K562 (cell line): Measurements from ENCODE around the gene ULK1. TPM values are rescaled to one million over a fixed set of nuclear protein-coding genes. Genes with fewer than 3 reads are reported as not detected.

Source experiments
- ATAC-seq: fragments of 200-7000 bp; cut with Tn5 transposase; 3 replicates; pipeline ENCODE4 v1.9.1; 2020; ENCODE audit warnings: moderate library complexity
- BruUV-seq: library from RNA; stranded (reverse); fragments of 400-500 nt; replicated peaks from 2 replicates; lab custom pipeline; 2021; lab: Mats Ljungman, UMichigan
- CTCF ChIA-PET: fragments of 300-600 bp; formaldehyde crosslinking; extraction: SDS; loops from one replicate; lab custom pipeline; 2021; ENCODE audit warnings: low intra/inter-chr PET ratio; lab: Yijun Ruan, JAX
- POLR2A ChIA-PET: fragments of 300-600, 350-650 bp; sonication (Branson Sonifier 250); formaldehyde crosslinking; extraction: SDS; loops from one replicate; lab custom pipeline; 2021; ENCODE audit warnings: antibody characterized with exemption, inconsistent platforms; lab: Yijun Ruan, JAX
- DNase-seq, 4 experiments: peaks; one replicate each; pipeline versions ENCODE4 v3.0.0 to v3.0.0-alpha.2; 2011 to 2018; ENCODE audit warnings: low spot score in 3 of 4, mixed read lengths in 3 of 4; ENCODE audit errors: extremely low read depth in 1 of 4
- FAIRE-seq: peaks from 2 replicates; lab custom pipeline; 2011; peaks lifted over from hg19 to GRCh38; lab: Jason Lieb, UNC
- H2AFZ ChIP-seq: 2 replicates; pipeline ENCODE4 v1.6.0; 2011; ENCODE audit warnings: low read depth, low read length, control low read depth, inconsistent platforms
- H3K27ac ChIP-seq: fragments of 200-600 bp; 3 replicates; pipeline ENCODE4 v1.8.0; 2011; ENCODE audit warnings: low read depth, mild to moderate bottlenecking, control low read depth, inconsistent platforms, low read length, moderate library complexity, mixed read lengths; ENCODE audit errors: extremely low read depth
- H3K27me3 ChIP-seq, 2 experiments: fragments of 300-600 bp in 1 of 2; 2 replicates in 1 of 2; 3 replicates in 1 of 2; pipeline versions ENCODE4 v1.6.0 to v1.8.0; 2011; ENCODE audit warnings: inconsistent platforms in 2 of 2, low read length in 2 of 2, mild to moderate bottlenecking in 1 of 2, mixed read lengths in 1 of 2, moderate library complexity in 1 of 2; ENCODE audit not compliant: control insufficient read depth in 2 of 2, insufficient read depth in 2 of 2
- H3K36me3 ChIP-seq: fragments of 300-600 bp; 3 replicates; pipeline ENCODE4 v1.8.0; 2011; ENCODE audit warnings: mild to moderate bottlenecking, low read length, inconsistent platforms; ENCODE audit not compliant: control insufficient read depth, insufficient read depth
- H3K4me1 ChIP-seq, 2 experiments: fragments of 200-600 bp in 1 of 2; replicated peaks in 1 of 2; 2 replicates in 1 of 2; 3 replicates in 1 of 2; pipeline versions ENCODE4 v1.5.1 to v1.8.0; 2011; ENCODE audit warnings: inconsistent platforms in 2 of 2, low read length in 2 of 2, mild to moderate bottlenecking in 1 of 2, mixed read lengths in 1 of 2, moderate library complexity in 1 of 2; ENCODE audit not compliant: control insufficient read depth in 2 of 2, insufficient read depth in 2 of 2
- H3K4me2 ChIP-seq: 2 replicates; pipeline ENCODE4 v1.6.1; 2011; ENCODE audit warnings: low read length, control low read depth, inconsistent platforms, mixed read lengths; ENCODE audit not compliant: insufficient read depth
- H3K4me3 ChIP-seq: fragments of 200-600 bp; sonication (generic), shearing (Covaris generic); 2 replicates; pipeline ENCODE4 v1.5.1; 2016; ENCODE audit warnings: control low read depth, inconsistent platforms
- H3K79me2 ChIP-seq: fragments of 200-600 bp; 3 replicates; pipeline ENCODE4 v1.8.0; 2011; ENCODE audit warnings: low read length, inconsistent platforms; ENCODE audit not compliant: control insufficient read depth, insufficient read depth
- H3K9ac ChIP-seq, 2 experiments: 2 replicates each; pipeline versions ENCODE4 v1.6.0 to v1.6.1; 2011; ENCODE audit warnings: low read depth in 2 of 2, low read length in 2 of 2, control low read depth in 1 of 2, inconsistent platforms in 1 of 2, mild to moderate bottlenecking in 1 of 2, mixed read lengths in 1 of 2; ENCODE audit not compliant: insufficient read depth in 1 of 2
- H3K9me1 ChIP-seq: one replicate; pipeline ENCODE4 v1.6.0; 2011; ENCODE audit warnings: inconsistent platforms, mild to moderate bottlenecking, low read length, moderate library complexity; ENCODE audit not compliant: control insufficient read depth, insufficient read depth
- H3K9me3 ChIP-seq: replicated peaks from 2 replicates; pipeline ENCODE4 v1.5.1; 2011; ENCODE audit warnings: low read depth, low read length, inconsistent platforms; ENCODE audit not compliant: control insufficient read depth, insufficient read depth
- H4K20me1 ChIP-seq: replicated peaks from 2 replicates; pipeline ENCODE4 v1.6.1; 2011; ENCODE audit warnings: low read length, inconsistent platforms, mixed read lengths; ENCODE audit not compliant: control insufficient read depth, insufficient read depth
- BACH1 ChIP-seq: fragments of 200-800 bp; sonication (Bioruptor generic); IDR thresholded peaks from 2 replicates; pipeline ENCODE4 v1.6.1; 2016; ENCODE audit warnings: missing genetic modification characterization, missing compliant biosample characterization
- RAD51 ChIP-seq: fragments of 450-650 bp; IDR thresholded peaks from 2 replicates; pipeline ENCODE4 v1.7.1; 2016; ENCODE audit warnings: low read depth, mild to moderate bottlenecking, borderline replicate concordance
- TCF7L2 ChIP-seq: fragments of 150-350 bp; IDR thresholded peaks from 2 replicates; pipeline ENCODE4 v1.6.1; 2016; ENCODE audit warnings: low read depth, mild to moderate bottlenecking, low read length, moderate library complexity
- ZNF121 ChIP-seq: sonication (generic); formaldehyde crosslinking; conservative IDR thresholded peaks from 2 replicates; pipeline ENCODE4 v1.8.0; 2022; ENCODE audit warnings: missing genetic modification reagents
- ZNF561 ChIP-seq: fragments of 450-650 bp; formaldehyde crosslinking; conservative IDR thresholded peaks from 2 replicates; pipeline ENCODE4 v1.4.0; 2020; ENCODE audit warnings: mild to moderate bottlenecking, moderate library complexity
- WGBS: fragments of 100-300 bp; shearing (Covaris generic); methylation state at CpG from one replicate; pipeline ENCODE4 v1.1.6; 2016; ENCODE audit warnings: low coverage, mixed read lengths; ENCODE audit not compliant: insufficient coverage; ENCODE audit errors: missing lambda C conversion rate; 5-methylcytosine and 5-hydroxymethylcytosine counted together
- in situ Hi-C: fragments of 300-500 bp; cut with MboI; formaldehyde crosslinking; loops from 4 replicates; pipeline ENCODE4 v1.15.0; 2018; ENCODE audit warnings: inconsistent platforms, mixed read lengths
- intact Hi-C: fragments of 100-400 bp; cut with micrococcal nuclease; formaldehyde crosslinking; loops from 2 replicates; pipeline ENCODE4 v1.14.2; 2022
- polyA plus RNA-seq, 8 experiments: library from polyadenylated mRNA; depleted of rRNA in 4 of 8; stranded (reverse) in 5 of 8; unstranded in 3 of 8; fragments of >200 nt; fragmentation: Nextera tagmentation in 2 of 8; fragmentation: Illumina TruSeq in 1 of 8; extraction: Ambion mirVana in 2 of 8; extraction: Trizol in 1 of 8; gene quantifications; 2 replicates each; pipeline versions ENCODE4 v1.2.1 to v1.2.3, GENCODE V29; 2011 to 2014; ENCODE audit warnings: inconsistent platforms in 1 of 8, missing spikeins in 1 of 8
- total RNA-seq, 7 experiments: library from RNA; depleted of rRNA in 6 of 7; stranded (reverse); fragments of >200 nt in 6 of 7; fragmentation: Illumina TruSeq in 2 of 7; extraction: Trizol in 2 of 7; gene quantifications; 2 replicates each; pipeline versions ENCODE4 v1.2.1 to v1.2.3, GENCODE V29; 2011 to 2021; ENCODE audit warnings: low replicate concordance in 1 of 7
- TF ChIP-seq, protein P1 (sequence below): fragments of 450-650 bp; IDR thresholded peaks from 2 replicates; pipeline ENCODE4 v1.6.1; 2017; ENCODE audit warnings: antibody characterized with exemption

The ULK1 gene
- total and polyA plus RNA-seq, 9 of the 15 experiments (the other 6 are each of a cell fraction or from before 2014, with no cell fraction given) = 0.15 to 29.4 (median 2.5) TPM

DNA sequence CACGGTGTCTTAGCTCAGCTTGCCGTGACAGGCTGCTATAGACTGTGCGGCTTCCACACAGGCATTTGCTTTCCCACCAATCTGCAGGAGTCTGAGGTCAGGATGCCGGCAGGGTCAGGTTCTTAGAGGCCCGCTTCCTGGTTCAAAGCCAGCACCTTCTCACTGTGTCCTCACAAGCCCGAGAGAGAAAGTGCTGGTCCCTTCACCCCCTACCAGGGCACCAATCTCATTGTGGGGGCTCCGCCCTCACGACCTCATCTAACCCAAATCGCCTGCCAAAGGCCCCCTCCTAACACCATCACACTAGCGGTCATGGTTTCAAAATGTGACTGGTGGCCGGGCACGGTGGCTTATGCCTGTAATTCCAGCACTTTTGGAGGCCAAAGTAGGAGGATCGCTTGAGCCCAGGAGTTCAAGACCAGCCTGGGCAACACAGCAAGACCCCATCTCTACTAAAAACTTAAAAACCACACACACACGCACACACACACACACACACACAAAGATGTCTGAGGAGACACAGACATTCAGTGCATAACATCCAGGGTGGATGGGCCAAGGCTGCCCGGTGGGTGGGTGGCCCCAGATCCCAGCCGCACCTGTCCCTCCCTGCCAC is 39.5 kb upstream of the ULK1 start:
- WGBS = 46% methylated on average over 14 of the region's 16 CpGs
- Histone ChIP-seq H3K9me3 (no peaks in the 10 kb centered on the region), H2AFZ (no peak overlapping the region), H3K9me1 (no peaks in the 10 kb centered on the region), H3K79me2 (no peaks in the 10 kb centered on the region), H3K4me3 (no peak overlapping the region), H3K4me2 (no peak overlapping the region), H3K27me3 (no peaks in the 10 kb centered on the region), H4K20me1 (no peaks in the 10 kb centered on the region), H3K9ac (no peak overlapping the region; a peak in 1 of 4 replicates), H3K27ac (no peak overlapping the region), H3K36me3 (no peaks in the 10 kb centered on the region), H3K4me1 (peaks cover 2 to 68% of the 10 kb centered on the region in 2 experiments; a peak in 4 of 5 replicates)
- no peak for ATAC-seq
- FAIRE-seq = no peak
- no TSS peak for BruUV-seq
- DNase-seq = no peak
- TF ChIP-seq TCF7L2 (no peak), BACH1 (tag) (no peak), RAD51 (no peak), ZNF561 (CRISPR knock-in tag) (no peak), ZNF121 (peak; percentile 98)
- TF ChIP-seq, protein P1, sequence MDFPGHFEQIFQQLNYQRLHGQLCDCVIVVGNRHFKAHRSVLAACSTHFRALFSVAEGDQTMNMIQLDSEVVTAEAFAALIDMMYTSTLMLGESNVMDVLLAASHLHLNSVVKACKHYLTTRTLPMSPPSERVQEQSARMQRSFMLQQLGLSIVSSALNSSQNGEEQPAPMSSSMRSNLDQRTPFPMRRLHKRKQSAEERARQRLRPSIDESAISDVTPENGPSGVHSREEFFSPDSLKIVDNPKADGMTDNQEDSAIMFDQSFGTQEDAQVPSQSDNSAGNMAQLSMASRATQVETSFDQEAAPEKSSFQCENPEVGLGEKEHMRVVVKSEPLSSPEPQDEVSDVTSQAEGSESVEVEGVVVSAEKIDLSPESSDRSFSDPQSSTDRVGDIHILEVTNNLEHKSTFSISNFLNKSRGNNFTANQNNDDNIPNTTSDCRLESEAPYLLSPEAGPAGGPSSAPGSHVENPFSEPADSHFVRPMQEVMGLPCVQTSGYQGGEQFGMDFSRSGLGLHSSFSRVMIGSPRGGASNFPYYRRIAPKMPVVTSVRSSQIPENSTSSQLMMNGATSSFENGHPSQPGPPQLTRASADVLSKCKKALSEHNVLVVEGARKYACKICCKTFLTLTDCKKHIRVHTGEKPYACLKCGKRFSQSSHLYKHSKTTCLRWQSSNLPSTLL = no peak
- CTCF ChIA-PET = no interaction called here
- intact Hi-C loops (loop anchor here (5.0 kb wide), 1 partner anchor 147 kb away; no protein-coding TSS in a partner anchor), in situ Hi-C loops (no loop called here)
- POLR2A ChIA-PET = no interaction called here
